Activated CD8-positive, alpha-beta memory T cell treated with anti-CD3 and anti-CD28 coated beads, Interleukin-2, amount 50 U/mL, for 1 hour (primary cell): Measurements from ENCODE around the gene SIPA1L3.
"Not testable (repeated sequence)": the region's sequence is repeated elsewhere in the genome, so short reads cannot be mapped to it uniquely, and the experiment has no call there.

Experiments used
- DNase-seq: peaks from one replicate; pipeline ENCODE4 v3.0.0-alpha.2; 2020; ENCODE audit errors: extremely low read depth

SIPA1L3 gene

DNA sequence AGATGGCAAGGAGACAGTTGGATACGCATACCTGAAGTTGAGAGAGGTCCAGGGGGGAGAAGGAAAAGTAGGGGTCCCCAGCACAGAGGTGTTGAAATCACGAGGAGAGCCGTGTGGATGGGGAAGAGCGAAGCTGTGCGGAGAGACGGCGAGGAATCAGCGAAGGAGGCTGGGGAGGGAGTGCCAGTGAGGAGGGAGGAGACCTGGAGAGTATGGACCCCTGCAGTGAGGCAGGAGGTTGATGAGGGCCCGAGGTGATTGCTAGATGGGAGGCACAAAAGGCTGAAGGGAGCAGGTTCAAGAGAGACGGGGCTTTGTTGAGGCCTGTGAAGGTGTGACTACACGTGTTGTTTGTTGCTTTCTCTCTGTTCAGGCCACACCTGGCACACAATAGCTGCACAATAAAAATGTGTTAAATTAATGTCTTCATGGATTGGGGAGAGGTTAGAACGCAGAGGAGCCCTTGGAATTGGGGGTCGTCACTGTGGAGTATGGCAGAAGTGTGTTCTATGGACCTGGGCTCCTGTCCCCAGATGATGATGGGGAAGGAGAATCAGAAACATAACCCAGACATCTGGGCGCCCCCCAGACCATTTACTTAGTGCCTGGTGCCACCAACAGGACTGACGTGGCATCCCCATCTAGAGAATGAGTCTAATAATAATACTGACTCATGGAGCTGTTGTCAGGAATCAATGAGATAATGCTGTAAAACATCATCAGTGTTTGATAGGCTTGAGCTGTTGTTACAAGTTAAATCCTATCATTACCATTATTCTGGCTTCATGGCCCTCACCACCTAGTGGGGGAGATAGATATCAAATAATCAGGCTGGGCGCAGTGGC lies 137.5 kb downstream of the SIPA1L3 start:
- no peak for DNase-seq

DNA sequence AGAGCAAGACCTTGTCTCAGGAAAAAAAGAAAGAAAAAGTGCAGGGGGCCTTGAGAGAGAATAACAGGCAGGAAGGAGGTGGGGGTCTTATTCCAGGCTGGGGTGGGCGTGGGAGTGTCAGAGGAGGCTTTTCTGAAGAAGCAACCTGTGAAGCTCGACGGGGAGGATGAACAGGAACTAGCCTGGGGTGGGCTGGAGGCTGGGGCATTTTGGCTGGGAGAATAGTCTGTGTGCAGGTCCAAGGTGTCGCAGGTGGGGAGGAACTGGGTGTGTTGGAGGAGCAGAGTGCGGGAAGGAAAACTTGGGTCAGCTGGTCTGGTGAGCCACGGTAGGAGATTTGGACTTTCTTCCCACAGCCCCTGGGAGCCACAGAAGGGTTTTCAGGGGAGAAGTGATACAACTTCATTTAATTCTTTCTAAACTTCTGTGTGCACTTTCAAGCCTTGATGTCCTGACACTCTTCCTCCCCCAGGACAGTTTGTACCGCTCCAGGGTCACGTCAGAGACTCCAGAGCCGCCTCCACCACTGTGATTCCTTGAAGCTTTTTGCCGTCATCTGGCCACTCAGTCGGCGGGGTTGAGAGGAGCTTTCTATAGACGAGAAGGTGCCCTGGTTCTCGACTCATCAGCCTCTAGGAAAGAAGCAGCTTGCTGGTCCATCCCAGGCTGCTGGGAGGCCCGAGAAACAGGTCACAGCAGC lies 138.7 kb downstream of the SIPA1L3 start:
- no peak for DNase-seq

DNA sequence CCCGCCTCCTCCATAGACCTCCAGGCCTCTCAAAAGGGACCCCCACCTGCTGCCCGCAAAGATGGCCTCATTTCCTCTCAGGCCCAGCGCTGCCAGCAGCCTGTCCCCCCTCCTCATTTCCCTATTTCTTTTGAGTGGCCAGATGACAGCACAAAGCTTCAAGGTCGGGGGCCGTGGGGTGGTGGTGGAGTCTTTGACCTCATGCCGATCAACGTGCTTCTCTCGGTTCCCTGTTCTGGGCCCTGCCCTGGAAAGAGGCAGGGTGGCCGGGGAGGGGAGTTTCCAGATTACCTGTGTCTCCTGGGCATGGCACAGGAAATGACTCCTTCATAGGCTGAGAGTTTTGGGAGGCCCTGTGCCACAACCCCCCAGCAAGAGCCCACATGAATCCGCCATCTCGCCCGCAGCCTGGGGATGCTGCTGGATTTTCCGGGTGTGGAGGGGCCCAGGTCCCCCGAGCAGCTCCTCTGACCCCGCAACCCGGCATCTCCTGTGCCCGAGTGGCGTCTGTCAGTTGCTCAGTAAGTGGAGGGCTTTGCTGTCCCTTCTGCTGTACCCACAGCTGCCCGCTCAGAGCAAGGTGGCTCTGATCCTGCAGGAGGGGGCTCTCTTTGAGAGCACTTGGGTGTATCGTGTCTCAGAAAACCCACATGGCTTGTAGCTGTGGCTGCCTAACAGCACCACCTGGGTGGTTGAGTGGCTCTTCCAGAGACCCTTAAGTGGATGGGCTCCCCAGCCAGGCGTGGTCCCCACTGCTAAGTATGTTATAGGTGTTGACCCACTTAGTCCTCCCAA lies 139.4 kb downstream of the SIPA1L3 start:
- no peak for DNase-seq

DNA sequence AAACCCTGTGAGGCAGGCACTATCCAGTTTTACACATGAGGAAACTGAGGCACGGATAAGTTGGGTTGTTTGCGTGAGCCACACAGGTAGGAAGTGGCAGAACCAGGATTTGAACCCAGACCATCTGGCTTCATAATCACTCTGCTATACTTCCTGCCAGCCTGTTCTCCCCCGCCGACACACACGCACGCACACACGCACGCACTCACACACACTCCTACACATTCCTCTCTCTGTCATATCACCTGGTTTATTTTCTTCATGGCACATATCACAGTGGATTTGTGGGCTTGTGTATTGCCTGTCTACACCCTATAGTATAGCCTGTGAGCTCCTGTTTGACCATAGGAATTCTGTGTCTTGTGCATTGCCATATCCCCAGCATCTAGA lies 140.0 kb downstream of the SIPA1L3 start:
- no peak for DNase-seq

DNA sequence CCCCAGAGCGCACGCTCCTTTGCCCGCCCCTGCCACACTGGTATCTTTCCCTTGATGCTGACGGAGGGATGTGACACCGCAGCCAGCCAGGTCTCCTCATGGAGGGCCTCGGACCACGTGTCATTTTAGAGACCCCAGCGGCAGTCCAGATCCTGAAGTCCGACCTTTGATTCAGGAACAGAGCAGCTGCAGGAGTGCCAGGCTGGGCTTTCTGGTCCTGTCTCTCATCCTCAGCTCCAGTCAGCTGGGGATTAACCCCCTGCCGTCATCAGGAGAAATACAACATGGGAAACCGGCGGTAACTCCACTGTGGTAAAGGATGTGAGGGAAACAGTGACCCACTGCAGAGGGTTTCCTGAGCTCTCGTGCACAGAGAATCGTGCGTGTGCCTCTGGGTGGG lies 140.6 kb downstream of the SIPA1L3 start:
- DNase-seq: no peak

GRCh38 chr19:38049105-38049649 lies 142.2 kb downstream of the SIPA1L3 start:
- peak; percentile 23 for DNase-seq

- DNase-seq: no peak
Observed at GRCh38 chr19:38055010-38055409, 148.0 kb downstream of the SIPA1L3 start.

- DNase-seq: no peak
Observed at GRCh38 chr19:38055655-38056521, 148.9 kb downstream of the SIPA1L3 start.

GRCh38 chr19:38056646-38057045 lies 149.6 kb downstream of the SIPA1L3 start:
- DNase-seq: no peak

- no peak for DNase-seq
Observed at GRCh38 chr19:38057959-38058690, 151.1 kb downstream of the SIPA1L3 start.

DNA sequence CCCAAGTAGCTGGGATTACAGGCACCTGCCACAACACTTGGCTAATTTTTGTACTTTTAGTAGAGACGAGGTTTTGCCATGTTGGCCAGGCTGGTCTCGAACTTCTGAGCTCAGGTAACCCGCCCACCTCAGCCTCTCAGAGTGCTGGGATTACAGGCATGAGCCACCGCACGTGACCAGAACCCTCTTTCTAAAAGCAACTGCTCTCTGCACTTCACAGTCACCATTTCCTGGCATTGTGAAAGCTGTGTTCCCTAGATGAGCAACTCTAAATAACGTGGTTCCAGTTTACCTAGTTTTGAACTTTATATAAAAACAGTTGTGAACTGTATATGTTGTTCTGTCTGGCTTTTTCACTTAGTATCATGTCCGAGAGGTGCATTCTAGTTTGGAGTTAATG lies 152.9 kb downstream of the SIPA1L3 start:
- DNase-seq: no peak

DNA sequence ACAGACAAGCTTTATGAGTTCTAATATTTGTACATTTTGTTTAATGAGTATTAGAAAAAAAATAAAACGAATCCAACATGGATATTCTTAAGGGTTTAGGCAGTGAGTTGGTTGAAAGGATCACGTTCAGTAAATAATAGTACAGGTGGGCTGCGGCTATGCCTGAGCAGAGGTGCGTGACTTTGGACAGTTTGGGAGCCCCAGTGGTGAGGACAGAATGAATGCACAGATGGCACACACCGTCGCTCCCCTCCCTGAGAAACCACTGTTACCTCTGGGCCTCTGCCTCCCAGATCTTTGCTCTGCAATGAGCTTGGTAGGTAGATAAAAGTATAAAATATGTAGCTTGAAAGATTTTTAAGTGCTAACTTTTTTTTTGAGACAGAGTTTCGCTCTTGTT lies 153.3 kb downstream of the SIPA1L3 start:
- no peak for DNase-seq

GRCh38 chr19:38061294-38061693 lies 154.3 kb downstream of the SIPA1L3 start:
- DNase-seq: no peak

DNA sequence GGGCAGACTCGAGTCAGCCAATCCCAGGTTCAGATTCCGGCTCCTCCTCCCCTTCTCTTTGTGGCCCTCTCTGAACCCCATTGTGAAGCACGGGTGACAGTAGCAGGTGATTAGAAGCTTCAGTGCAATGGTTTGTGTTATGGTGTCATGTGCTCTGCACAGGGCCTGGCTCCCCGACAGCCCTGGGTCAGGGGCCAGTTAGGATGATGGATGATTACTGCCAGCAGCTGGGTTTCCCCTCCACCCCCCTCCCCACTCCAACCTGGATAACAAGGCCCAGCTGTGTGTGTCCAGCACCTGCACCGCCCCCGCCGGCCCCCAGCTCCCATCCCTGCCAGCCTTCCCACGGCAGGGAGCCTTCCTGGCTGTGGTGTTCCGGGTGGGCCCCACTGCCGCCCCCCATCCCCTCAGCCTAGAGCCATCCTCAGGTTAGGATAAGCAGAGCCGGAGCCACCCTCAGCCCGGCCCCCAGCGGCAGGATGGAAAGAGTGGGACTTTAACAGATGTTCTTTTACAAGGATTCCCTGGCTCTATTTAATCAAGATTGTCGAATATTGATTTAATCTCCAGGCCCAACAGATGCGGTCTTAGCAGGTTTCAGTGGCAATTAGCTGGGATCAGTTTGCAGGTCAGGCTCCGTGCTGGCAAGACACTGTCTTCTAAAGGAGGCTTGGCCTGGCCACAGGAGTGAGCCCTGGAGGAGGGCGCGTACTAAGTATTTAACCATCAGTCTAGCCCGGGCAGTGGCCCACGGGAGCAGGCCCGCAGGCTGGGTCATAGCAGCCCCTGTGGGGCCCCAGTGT lies 156.2 kb downstream of the SIPA1L3 start:
- no peak for DNase-seq

DNA sequence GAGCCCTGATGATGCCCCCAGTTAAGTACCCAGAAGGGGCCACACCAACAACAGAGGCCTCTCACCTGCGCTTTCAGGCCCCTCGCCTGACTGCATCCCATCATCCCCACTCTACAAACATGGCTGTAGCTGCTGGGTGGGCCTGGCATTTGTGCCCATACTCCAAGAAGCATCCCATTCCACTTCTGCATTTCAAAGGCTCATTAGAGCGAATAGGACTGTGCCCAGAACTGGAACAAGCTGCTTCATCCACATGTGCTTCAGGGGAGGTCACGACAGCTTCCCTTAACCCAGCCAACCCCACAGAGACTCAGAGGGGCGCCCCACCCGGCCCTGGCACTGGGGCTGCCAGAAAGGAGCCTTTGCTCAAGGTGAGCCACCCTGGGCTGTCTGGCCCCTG lies 156.9 kb downstream of the SIPA1L3 start:
- DNase-seq: no peak

DNA sequence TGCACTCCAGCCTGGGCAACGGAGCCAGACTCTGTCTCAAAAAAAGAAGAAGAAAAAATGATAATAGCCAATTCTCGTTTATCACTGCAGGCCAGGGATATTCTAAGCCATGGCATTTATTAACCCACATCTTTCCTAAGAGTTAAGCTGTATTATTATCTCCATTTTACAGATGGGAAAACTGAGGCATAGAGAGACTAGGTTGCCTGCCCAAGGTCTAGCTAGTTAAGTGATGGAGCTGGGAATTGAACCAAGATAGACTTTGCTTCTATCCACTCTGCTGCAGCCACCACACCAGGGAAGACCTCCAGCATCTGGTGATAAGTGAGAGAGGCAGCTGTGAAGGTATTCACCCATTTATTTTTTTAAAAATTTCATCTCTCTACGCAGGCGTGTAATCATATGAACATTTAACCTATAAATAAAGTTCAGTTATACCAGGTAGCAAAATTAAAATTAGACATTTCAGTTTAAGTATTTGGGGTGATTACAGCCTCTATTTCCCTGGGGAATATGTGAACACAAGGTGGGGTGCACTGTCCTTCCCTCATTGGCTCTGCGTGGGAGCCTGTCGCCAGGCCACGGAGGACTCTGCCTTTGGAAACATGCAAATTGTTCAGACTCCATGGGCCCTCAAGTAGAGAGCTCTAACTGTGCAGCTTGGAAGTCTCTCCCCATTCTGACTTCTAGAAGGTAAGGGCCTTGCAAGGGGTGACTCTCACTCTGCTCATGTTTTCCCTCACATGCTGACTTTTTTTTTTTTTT lies 157.8 kb downstream of the SIPA1L3 start:
- no peak for DNase-seq

- DNase-seq: not testable (repeated sequence)
Observed at GRCh38 chr19:38065775-38066174, 158.8 kb downstream of the SIPA1L3 start.

DNA sequence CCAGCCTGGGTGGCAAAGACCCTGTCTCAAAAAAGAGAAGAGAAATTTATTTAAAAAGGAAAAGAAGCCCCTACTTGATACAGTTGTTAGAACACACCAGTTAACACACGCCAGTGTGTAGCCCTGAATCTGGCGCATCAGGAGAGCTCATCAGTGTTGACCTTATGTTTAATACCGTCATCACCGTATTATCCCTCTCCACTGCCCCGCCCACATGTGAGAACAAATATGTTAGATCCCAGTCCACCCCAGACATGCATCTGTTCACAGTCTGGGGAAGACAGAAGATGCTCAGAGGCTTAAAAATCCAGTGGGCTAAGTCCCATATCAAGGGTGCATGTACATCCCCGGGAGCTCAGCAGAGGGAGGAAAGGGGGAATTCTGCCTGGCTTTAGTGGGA lies 161.8 kb downstream of the SIPA1L3 start:
- DNase-seq: no peak

GRCh38 chr19:38070573-38070972 lies 163.6 kb downstream of the SIPA1L3 start:
- DNase-seq: no peak
